Fibroblast of skin of abdomen (primary cell): ENCODE measurements around the gene SNAI3. TPM values are rescaled to one million over a fixed set of nuclear protein-coding genes. Genes with fewer than 3 reads are reported as not detected.

Experiments
- DNase-seq: peaks from one replicate; pipeline ENCODE4 v3.0.0-alpha.2; 2013
- polyA plus RNA-seq, 2 experiments: library from polyadenylated mRNA; unstranded; fragments of 120-200 nt; gene quantifications; one replicate each; pipeline ENCODE4 v1.2.1, GENCODE V29; 2013; ENCODE audit not compliant: insufficient read length in 2 of 2

SNAI3 gene
- polyA plus RNA-seq (2013, experiment 1 of 2; ENCODE audit: insufficient read length): 0.57 TPM
- polyA plus RNA-seq (2013, experiment 2 of 2; ENCODE audit: insufficient read length): 0.57 TPM

GRCh38 chr16:88686439-88687253, at the start of gene SNAI3:
TSS of gene SNAI3 (minus strand) at chr16:88686507. CDS start at chr16:88686406, 101 bp downstream.
- no peak for DNase-seq

- DNase-seq: no peak
These were observed 49.8 kb upstream of the SNAI3 start for GRCh38 chr16:88736088-88736487.

GRCh38 chr16:88735616-88736015, 49.3 kb upstream of the SNAI3 start:
- no peak for DNase-seq

GRCh38 chr16:88735121-88735520, 48.8 kb upstream of the SNAI3 start:
- no peak for DNase-seq

- no peak for DNase-seq
These were observed 48.0 kb upstream of the SNAI3 start for GRCh38 chr16:88734361-88734728.

GRCh38 chr16:88733630-88734360, 47.5 kb upstream of the SNAI3 start:
- no peak for DNase-seq

- DNase-seq: no peak
These were observed 46.6 kb upstream of the SNAI3 start for GRCh38 chr16:88732961-88733294.

- DNase-seq: no peak
These were observed 46.1 kb upstream of the SNAI3 start for GRCh38 chr16:88732172-88732960.

- DNase-seq: no peak
These were observed 45.4 kb upstream of the SNAI3 start for GRCh38 chr16:88731699-88732098.

GRCh38 chr16:88730632-88731607, 44.6 kb upstream of the SNAI3 start:
- DNase-seq: peak; percentile 37

GRCh38 chr16:88727871-88728270, 41.6 kb upstream of the SNAI3 start:
- DNase-seq: no peak

GRCh38 chr16:88726981-88727380, 40.7 kb upstream of the SNAI3 start:
- DNase-seq: no peak

- no peak for DNase-seq
These were observed 40.1 kb upstream of the SNAI3 start for GRCh38 chr16:88726408-88726749.

- no peak for DNase-seq
These were observed 39.5 kb upstream of the SNAI3 start for GRCh38 chr16:88725609-88726407.

GRCh38 chr16:88724855-88725555, 38.7 kb upstream of the SNAI3 start:
- DNase-seq: no peak

GRCh38 chr16:88723911-88724310, 37.6 kb upstream of the SNAI3 start:
- no peak for DNase-seq

GRCh38 chr16:88723507-88723887, 37.2 kb upstream of the SNAI3 start:
- DNase-seq: no peak

- DNase-seq: no peak
These were observed 36.6 kb upstream of the SNAI3 start for GRCh38 chr16:88722784-88723506.

- no peak for DNase-seq
These were observed 35.8 kb upstream of the SNAI3 start for GRCh38 chr16:88721815-88722755.
